ENCODE measurements around the gene PXMP4.

Gene PXMP4

DNA sequence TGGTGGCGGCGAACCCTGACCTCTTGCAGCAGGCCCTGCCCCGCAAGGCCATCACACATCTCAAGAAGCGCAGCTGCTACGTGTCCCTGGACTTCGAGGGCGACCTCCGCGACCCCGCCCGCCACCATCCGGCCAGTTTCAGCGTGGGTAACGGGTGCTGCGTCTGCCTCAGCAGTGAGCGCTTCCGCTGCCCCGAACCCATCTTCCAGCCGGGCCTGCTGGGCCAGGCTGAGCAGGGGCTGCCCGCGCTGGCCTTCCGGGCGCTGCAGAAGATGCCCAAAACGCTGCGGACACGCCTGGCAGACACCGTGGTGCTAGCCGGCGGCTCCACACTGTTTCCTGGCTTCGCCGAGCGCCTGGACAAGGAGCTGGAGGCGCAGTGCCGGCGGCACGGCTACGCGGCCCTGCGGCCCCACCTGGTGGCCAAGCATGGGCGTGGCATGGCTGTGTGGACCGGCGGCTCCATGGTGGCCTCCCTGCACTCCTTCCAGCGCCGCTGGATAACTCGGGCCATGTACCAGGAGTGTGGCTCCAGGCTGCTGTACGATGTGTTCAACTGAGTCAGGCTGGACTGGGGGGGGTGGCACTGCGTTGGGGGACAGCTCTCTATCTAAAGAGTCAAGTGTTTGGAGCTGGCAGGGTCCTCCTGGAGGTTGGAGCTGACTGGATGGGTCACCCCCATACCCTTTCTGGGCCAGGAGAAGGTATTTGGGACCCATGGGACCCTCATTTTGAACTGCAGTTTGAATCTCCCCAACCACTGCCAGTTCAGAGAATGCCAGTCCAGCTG lies 52.2 kb downstream of the PXMP4 start:
- DNase-seq, result peak; percentile 83

DNA sequence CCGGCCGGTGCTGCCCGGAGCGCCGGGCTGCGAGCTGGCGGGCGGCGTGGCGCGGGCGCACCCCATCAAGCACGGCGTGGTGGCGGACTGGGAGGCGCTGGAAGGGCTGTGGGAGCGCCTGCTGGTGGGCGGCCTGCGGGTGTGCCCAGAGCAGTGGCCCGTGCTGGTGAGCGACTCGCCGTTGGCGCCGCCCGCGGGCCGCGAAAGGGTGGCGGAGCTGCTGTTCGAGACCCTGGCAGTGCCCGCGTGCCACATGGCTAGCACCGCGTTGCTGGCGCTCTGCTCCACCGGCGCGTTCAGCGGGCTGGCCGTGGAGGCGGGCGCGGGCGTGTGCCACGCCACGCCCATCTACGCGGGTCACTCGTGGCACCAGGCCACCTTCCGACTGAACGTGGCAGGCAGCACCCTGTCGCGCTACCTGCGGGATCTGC lies 52.9 kb downstream of the PXMP4 start:
- peak; percentile 48 for DNase-seq

DNA sequence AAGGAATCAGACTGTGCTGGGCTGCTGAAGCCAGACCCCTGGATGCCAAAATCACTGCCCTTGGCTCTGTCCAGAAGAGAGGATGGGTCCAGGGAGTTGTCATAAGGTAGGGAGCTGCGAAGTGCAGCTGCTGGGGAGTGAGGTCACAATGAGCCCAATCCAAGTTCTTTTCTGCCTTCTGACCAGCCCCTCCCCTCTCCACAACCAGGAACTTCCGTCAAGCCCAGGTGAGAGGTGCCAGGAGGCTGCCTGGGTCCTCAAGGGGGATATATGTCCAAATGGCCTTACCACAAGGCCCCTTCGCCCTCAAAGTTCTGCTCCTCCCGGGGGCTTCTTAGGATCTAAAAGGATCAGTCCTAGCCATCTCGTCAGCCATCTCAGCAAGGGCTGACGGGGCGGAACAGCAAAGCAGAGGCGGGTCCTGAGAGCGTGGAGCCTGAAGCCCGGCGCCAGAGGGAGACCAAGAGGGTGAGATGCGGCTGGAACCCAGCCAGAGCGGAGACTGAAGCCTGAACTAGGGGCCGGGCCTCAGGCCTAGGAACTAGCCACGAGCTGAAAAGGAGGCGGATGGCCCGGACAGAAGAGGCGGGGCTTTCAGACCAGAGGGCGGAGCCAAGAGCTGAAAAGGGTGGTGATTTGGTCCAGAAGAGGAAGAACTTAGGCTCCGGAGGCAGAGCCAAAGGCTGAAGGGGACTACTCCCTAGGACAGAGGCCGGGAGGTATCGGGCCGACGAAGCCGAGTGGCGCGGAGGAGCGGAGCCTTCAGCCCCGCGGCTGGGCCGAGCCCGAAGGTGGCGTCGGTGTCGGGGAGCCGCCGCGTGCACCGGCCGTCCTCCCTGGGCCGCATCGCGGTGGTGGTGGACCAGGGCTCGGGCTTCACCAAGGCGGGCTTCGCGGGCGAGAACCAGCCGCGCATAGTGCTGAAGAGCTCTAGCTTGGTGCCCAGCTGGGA lies 53.5 kb downstream of the PXMP4 start, which contains the start of gene ACTL10:
Gene ACTL10, plus strand, starts transcription at position 651 of the 952 bp plus-strand sequence. CDS start 555 bp downstream, outside the sequence.
- peak; percentile 87 for DNase-seq

- peak; percentile 36 for DNase-seq
These were observed 55.4 kb downstream of the PXMP4 start for GRCh38 chr20:33664762-33665144.

DNA sequence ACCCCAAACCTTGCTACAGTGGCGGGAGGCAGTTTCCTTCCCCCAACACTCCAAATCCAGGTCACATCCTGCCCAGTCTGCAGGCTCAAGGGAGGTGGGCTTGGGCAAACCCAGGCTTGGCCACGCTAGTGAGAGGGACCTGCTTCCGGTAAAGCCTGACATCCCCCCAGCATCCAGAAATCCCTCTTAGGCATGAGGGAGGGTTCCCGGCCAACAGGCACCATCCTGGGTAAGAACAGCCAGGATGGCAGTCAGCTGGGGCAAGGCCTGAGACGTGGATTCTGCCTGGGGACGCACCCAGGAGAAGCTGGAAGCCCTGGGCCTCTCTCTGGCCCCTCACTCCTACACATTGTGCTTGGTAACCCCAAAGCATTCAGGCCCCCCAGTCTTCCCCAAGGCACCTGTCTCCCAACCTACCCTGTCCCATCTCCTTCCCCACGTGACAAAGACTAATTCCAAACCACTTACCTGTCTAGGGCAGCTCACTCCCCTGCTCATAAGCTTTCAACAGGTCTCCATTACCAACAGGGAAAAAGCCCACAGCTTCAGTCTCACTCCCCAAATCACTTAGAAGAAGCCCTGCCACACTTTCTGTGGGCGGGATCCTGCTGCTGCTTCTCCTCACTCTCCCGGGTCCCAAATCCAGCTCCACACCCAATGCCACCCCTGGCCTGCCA lies 55.9 kb downstream of the PXMP4 start:
- DNase-seq, result no peak

- peak; percentile 84 for DNase-seq
These were observed 56.7 kb downstream of the PXMP4 start for GRCh38 chr20:33663161-33664084.

DNA sequence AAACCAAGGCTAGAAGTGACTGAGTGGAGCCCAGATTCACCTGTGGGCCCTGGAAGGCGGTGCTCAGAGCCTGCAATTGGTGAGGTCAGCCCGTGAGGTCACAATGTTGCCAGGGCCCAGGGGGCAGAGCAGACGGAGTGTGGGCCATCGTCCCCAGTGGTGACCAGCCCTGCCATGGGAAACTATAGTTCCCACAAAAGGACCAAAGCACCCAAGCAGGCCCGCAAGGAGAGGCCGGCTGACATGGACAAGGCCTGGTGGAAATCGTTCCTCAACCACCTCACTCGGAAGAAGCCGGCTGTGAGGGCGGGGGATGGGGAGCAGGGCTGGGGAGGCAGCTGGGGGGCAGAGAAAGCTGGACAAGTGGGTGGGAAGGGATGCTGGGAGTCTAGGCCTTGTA lies 57.9 kb downstream of the PXMP4 start, which contains the start of gene C20orf144:
Gene C20orf144, plus strand, starts transcription at position 156 of the 400 bp plus-strand sequence. Its CDS starts 19 bp downstream, at position 175.
- no peak for DNase-seq

GRCh38 chr20:33660685-33661058 lies 59.4 kb downstream of the PXMP4 start:
- peak; percentile 1 for DNase-seq

DNA sequence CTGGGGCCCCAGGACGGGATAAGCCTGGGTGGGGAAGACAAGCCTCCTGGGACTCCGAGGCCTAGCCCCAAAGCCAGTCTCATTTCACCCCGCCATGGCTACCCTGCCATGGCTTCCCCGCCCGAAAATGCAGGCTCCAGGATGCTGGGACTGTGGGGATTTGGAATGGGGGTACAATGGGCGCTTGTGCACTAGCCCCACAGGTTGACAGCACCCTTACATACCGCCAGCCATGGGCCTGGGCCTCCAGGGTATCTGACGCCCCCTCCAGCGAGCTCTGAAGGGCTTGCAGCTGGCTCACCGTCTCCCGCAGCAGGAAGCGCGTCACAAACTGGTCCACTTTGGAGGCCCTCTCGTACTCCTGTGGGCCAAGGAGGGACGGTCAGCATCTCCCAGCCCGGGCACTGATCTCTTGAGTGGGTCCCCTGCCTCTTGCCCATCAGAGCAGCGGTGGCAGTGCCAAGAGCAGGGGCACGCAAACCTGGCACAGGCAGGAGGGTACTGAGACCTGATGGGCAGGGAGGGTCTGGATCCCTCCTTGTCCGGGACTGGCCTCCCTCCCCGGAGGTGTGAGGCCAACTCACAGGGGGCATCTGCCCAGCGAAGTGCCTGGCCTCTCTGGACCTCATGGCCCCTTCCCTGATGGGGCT lies 60.0 kb downstream of the PXMP4 start:
- peak; percentile 1 for DNase-seq

- DNase-seq, result peak; percentile 1
These were observed 60.6 kb downstream of the PXMP4 start for GRCh38 chr20:33659341-33660034.

DNA sequence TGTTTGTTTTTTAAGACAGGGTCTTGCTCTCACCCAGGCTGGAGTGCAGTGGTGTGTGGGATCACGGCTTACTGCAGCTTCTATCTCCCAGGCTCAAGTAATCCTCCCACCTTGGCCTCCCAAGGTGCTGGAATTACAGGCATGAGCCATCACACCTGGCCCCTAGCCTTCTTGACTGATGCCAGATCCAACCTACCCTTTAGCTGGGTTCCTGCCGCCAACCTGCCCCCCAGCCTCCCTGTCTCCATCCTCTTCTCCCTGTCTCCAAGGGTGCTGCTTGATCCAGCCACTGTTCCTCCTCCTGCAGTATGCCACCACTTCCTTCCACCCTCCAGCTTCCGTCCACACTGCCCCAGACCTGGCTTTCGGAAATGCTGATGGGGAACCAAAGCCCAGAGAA lies 61.2 kb downstream of the PXMP4 start:
- DNase-seq, result peak; percentile 1

DNA sequence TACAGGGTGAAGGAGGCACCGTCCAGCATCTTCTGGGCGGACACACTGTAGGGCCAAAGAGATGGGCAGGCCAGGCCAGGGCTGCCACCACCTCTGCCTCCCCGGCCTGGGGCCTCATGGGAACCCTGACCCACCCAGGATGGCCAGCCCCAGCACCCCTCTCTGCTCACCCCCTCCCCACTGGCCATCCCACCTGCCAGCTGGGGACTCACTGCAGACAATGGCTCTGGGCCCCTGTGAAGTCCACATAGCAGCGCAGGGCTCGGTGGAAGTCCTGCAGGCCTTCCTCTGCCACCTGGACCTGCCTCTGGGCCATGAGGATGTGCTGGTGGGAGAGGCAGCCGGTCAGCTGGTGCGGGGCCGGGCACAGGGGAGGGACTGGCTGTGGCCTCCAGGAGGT lies 61.6 kb downstream of the PXMP4 start:
- no peak for DNase-seq

GRCh38 chr20:33657704-33658095 lies 62.4 kb downstream of the PXMP4 start:
- DNase-seq, result no peak

DNA sequence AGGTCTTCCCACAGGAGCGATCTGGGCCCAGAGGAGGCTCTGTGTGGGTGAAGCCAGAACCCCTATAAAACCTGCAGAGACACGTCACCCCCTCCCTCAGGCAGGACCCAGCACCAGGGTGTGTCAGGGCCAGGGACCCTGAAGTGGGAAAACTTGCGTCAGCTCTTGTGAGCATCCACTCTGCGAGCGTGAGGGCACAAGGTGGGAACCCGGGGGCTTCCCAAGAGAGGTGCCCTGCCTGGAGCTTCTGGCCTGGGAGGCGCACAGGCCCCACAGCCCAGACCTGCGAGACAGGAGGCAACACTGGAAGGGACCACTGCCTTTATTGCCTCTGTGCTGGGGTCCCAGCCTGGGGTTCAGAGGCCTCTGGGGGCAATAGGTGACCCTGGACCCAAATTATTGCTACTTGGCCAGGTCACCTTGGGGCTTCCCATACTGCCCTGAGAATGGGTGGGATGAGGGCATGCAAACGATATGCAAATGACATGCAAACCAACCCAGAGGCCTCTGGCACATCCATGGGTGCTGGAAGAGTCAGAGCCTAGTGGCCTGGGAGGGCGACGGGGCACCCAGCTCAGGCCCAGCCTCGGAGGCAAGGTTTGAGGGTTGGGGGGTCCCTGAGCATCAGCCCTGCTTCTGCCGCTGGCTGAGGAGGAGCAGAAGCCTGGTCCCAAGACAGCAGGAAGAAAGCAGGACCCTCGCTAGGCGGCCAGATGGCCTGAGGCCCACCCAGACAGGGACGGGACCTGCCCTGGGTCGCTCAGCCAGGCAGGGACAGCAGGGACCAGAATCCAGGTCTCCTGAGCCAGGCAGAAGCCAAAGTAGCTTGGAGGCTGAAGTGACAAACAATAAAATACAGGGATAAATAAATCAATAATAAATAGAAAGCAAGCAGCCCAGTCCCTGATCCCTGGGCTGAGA lies 63.1 kb downstream of the PXMP4 start:
- peak; percentile 1 for DNase-seq

DNA sequence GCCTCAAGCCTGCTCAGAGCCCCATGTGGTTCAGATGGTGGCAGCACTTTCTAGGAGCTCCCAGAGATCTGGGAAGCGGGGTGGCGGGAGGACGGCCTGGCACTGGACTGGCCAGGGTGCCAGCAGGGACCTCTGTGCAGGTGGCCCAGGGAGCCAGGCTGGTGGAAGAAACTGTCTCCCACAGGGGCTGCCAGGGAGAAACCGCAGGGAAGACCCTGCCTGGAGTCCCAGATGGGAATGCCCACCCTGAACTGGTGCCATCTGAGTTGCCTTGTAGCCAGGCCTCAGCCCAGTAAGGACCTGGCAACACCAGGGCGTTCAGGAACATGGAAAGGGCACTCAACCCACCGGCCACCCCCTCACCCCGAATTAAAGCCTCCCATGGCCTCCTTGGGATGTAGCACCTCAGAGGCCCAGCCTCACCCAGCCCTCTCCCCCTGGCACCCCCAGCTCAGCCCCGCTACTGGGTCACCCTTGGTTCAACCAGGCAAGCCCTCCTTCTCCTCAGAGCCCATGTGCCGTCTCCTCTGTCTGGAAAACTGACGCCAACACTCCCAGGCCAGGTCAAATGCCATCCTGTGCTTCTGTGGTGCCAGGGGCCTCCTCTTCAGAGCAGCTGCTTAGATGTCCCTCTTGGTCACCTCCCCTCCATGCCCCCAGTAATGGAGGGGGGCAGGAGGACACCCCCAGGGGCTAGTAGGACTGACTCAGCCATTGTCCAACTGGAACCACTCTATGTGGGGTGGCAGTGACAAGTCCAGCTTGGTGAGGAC lies 63.9 kb downstream of the PXMP4 start:
- peak; percentile 0 for DNase-seq

DNA sequence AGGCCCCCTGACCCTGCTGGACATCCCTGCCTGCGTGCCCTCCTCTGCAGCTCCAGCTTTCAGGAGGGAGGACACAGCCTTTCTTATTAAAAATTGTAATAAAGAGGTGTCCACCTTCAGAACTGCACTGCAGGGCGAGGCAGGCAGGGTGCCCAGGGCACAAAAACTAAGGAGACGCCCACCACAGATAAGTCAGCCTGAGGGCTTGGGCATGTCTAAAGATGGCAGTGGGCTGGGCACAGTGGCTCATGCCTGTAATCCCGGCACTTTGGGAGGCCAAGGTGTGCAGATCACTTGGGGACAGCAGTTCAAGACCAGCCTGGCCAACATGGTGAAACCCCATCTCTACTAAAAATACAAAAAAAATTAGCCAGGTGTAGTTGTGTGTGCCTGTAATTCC lies 64.9 kb downstream of the PXMP4 start:
- DNase-seq, result peak; percentile 1

DNA sequence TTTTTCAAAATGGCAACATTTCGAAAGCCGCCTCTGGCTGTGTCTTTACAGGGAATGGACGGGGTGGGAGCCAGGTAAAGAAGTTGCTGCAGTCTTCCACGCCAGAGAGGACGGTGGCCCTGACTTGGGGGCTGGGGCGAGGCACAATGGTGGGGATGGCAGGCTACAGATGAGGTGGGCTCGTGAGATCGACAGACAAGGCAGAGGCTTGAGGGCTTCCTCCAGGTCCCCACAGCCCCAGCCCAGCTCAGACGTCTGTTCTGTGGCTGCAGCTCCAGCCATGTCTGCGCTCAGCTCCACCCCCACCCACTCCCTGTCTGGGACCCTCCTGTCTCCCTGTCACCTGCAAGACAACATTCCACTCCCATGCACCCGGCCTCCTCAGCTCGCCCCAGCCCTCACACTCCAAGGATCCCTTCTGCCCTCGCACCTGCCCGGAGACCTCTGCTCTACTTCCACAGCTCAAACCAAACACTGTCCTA lies 65.4 kb downstream of the PXMP4 start:
- peak; percentile 1 for DNase-seq

GRCh38 chr20:33653900-33654596 lies 66.1 kb downstream of the PXMP4 start:
- DNase-seq, result no peak

Measured in stimulated activated CD4-positive, alpha-beta T cell treated with anti-CD3 and anti-CD28 coated beads, Interleukin-1b, Interleukin-23, amount 100 ng/mL, for 48 hours (primary cell).